ENCODE results near the gene NLE1.

GRCh38 chr17:35083071-35083470 is 59.0 kb downstream of the NLE1 start:
- TF ChIP-seq POLR2AphosphoS5 (IDR thresholded peaks at IDR 0.05; ENCODE audit: low read depth, low read length) (no peak), CTCF (IDR thresholded peaks at IDR 0.05) (no peak), TCF7L2 (IDR thresholded peaks at IDR 0.05; ENCODE audit: low read depth, low read length) (no peak), SIN3A (IDR thresholded peaks at IDR 0.05; ENCODE audit: borderline replicate concordance, insufficient read depth, low read depth, low read length) (no peak), REST (IDR thresholded peaks at IDR 0.05; ENCODE audit: insufficient read depth in 1 of 2, low read depth in 2 of 2, low read length in 1 of 2) (no peak)
